ENCODE data around the gene RBX1.
A peak's percentile ranks its signal among the peaks of the same experiment; 100 is the strongest.
"Not testable (repeated sequence)": the region's sequence is repeated elsewhere in the genome, so short reads cannot be mapped to it uniquely, and the experiment has no call there.

Gene RBX1

GRCh38 chr22:40973144-40973543 lies 22.0 kb downstream of the RBX1 start:
- no peak for DNase-seq

GRCh38 chr22:40975366-40975765 lies 24.2 kb downstream of the RBX1 start:
- DNase-seq = no peak

- no peak for DNase-seq
These were observed 25.9 kb downstream of the RBX1 start for GRCh38 chr22:40976866-40977700.

- no peak for DNase-seq
These were observed 28.0 kb downstream of the RBX1 start for GRCh38 chr22:40979198-40979597.

DNA sequence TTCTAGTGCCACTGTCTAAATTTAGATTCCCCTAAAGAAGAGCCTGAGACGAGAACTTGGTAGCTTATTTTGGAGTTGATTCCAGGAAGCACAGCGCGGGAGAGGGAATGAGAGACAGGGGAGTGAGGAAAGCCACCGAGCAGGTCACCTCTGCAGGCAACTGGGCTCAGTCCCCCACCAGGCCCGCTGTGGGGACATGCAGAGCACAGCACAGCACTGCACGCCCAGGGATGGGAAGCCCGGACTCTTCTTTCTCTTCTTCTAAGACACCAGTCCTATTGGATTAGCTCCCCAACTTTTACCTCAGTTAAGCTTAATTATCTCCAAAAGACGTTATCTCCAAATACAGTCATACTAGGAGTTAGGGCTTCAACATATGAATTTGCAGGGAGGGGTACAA lies 28.7 kb downstream of the RBX1 start:
- no peak for DNase-seq

DNA sequence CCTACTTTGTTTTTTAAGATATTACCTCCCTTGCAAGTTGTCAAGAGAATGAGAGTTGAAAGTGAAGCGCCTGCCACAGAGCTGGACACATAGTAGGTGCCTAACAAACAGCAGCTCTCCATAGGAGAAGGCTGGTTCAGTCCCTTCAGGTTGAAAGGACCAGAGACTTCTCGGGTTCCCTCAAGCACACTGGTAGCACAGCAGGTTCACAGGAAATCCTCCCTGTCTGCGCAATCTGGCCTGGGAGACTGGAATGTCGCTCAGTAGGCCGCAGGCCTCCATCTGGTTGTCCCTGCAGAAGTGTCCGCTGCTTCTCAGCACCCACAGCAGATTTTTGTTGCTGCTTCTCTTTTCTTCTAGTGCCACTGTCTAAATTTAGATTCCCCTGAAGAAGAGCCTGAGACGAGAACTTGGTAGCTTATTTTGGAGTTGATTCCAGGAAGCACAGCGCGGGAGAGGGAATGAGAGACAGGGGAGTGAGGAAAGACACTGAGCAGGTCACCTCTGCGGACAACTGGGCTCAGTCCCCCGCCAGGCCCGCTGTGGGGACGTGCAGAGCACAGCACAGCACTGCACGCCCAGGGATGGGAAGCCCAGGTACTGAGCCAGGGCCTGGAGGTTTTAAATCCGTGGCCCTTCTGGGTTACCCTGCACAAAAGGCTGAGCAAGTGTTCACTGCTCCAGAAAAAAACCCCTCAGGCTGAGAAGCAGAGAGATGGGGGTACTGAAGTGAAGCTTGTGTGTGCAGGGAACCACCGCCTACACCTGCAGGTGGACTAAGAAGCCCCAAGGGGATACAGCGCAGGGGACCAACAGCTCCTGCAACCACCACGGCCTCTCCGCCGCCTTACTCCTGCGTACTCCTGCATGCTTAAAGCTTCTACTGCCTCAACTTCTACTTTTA lies 31.6 kb downstream of the RBX1 start:
- DNase-seq = no peak

- no peak for DNase-seq
These were observed 40.1 kb downstream of the RBX1 start for GRCh38 chr22:40991298-40991697.

DNA sequence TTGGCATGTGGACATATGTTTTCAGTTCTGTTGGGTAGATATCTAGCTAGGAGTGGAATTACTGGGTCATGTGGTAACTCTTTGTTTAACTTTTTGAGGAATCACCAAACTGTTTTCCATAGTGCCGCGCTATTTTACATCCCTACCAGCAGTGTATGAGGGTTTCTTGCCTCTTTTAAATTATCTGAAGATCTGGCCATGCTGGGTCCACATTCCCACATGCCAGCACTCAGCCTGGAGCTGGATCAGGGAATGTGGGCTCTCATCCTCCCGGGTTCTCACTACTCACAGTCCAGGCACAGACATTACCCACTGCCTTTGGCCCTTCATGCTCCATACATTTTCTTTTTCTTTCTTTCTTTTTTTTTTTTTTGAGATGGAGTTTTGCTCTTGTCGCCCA lies 44.6 kb downstream of the RBX1 start:
- DNase-seq = no peak

GRCh38 chr22:40997520-40997919 lies 46.3 kb downstream of the RBX1 start:
- no peak for DNase-seq

GRCh38 chr22:41000040-41000565 lies 48.9 kb downstream of the RBX1 start:
- no peak for DNase-seq

GRCh38 chr22:41000941-41001721 lies 50.0 kb downstream of the RBX1 start:
- DNase-seq = no peak

- DNase-seq = no peak
These were observed 50.5 kb downstream of the RBX1 start for GRCh38 chr22:41001722-41002122.

GRCh38 chr22:41002386-41002785 lies 51.2 kb downstream of the RBX1 start:
- DNase-seq = not testable (repeated sequence)

DNA sequence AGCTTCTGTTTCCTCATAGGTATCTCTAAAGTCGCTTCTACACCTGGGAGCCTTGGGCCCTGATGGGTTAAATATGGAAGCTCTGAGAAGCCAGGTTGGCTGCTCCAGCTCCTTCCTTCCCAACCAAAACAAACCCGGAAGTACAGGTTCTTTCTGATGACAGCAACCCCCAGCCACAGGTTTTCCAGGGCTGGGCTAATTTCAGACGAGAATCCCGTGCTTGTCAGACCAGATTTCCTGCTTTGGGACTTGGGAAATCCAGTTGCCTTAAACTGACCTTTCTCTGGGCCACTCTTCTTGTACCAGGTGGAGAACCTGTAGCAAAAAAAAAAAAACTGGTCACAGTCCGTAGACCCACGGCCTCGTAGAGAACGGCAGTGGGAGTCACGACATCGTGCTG lies 51.9 kb downstream of the RBX1 start:
- no peak for DNase-seq

GRCh38 chr22:41003976-41004375 lies 52.8 kb downstream of the RBX1 start:
- DNase-seq = no peak

DNA sequence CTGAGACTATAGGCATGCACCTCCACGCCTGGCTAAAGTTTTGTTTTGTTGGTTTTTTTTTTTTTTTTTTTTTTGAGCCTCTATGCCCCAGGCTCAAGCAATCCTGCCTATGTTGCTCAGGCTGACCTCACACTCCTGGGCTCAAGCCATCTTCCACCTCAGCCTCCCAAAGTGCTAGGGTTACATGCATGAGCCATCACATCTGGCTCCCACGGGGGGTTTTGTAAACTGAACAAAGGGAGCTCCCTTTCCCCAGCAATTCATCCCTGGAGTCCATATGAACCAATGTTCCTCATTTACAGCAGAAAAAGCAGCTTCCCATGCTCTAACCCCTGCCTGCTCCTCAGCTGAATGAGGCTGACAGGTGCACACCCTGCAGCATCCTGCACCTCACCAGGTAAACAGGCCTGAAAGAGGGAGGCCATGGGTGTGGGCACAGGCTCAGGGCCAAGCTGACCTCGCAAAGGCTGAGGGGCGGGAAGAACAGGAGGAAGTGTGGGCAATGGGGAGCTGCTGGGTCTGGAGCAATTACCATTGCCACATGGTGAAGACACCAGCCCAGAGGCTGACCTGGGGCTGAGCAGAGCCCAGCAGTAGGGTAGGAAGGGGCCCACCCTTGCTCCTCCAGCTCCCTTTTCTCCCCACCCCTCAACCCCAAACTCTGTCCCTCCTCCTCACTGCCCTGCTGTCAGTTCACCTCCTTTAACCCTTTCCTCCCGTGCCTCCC lies 58.2 kb downstream of the RBX1 start:
- no peak for DNase-seq

DNA sequence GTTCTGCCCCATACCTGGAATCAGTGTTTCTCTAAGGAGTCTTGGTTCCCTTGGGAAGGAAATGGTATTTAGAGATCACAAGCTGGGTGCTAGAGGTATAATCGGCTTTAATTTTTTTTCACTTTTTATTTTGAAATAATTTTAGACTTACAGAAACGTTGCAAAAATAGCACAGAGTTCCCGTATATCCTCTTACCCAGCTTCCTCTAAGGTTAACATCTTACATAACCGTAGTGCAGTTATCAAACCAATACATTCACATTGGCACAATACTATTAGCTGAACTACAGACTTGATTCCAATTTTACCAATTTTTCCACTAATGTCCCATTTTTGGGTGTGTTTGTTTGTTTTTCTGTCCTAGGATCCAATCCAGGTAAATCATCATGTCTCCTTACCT lies 63.8 kb downstream of the RBX1 start:
- DNase-seq = no peak

DNA sequence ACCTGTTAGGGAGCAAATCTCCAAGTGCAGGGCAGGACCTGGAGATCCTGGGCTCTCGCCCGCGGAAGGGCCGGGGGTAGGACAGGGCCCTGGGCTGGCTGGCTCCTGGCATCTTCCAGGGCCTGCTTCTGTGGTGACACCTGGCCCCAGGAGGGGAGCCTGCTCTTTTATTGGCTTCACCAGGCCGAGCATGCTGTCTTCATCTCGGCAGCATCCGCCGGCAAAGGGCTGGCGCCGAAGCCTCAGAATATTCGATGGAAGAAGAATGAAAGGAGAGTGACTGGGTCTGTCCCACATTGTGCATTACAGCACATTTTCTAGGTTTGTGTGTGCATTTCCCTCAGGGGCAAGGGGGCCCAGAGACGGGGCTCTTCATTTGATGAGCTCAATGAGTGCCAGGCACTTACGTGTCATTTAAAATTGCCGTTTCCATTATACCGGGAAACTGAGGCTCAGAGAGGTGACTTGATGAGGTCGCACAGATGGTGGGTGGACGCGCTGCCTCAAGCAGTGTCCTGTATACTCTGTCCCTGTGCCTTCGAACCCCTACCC lies 70.0 kb downstream of the RBX1 start:
- DNase-seq = peak; percentile 11

DNA sequence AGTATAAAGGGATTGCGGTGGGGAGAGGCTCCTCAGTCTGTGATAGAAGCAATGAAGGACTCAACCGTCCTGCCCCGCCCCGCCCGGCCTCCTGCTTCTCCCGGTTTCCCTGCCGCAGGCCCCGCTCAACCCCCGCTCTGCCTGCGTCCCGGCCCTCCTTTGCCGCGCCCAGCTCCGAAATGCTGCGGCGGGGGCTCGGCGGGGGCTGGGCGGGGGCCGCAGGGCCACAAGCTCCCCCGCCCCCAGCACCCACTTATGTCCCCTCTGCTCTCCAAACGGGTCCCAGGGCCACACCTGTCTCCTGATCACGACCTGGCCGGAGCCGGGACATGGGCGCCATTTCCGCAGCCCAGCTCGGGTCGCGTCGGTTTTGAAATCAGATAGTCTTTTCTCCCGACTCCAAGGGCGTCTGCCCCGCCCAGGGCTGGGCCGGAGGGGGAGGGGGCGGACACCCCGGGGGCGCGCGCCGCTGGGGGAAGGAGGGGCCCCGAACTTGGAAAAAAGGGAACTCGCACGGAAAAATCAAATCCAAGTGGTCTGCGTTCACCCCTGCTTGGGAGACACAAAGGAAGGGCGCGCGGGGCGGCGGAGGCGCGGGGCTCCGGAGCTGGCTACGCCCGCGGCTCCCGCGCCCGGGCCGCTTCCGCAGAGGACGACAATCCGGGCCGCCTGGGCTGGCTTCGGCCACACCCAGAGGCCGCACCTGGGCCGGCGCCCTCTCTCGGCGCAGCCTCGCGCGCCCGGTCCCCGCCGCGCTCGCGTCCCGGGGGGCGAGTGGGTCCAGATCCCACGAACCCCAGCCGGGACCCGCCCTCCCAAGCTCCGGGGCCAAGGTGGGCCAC lies 70.7 kb downstream of the RBX1 start:
- peak; percentile 71 for DNase-seq

- peak; percentile 90 for DNase-seq
These were observed 71.5 kb downstream of the RBX1 start for GRCh38 chr22:41022470-41023298.
